Panc1 (cell line): ENCODE results near the gene GATB.

ENCODE experiments used
- CTCF ChIP-seq: fragments of 450-650 bp; IDR thresholded peaks from 2 replicates; pipeline ENCODE4 v1.5.1; 2017; ENCODE audit warnings: mild to moderate bottlenecking
- POLR2AphosphoS5 ChIP-seq: IDR thresholded peaks from 2 replicates; pipeline ENCODE4 v1.6.1; 2012; ENCODE audit warnings: mild to moderate bottlenecking, low read depth, low read length, moderate library complexity
- REST ChIP-seq, 2 experiments: IDR thresholded peaks; 2 replicates each; pipeline ENCODE4 v1.6.1; 2011 to 2012; ENCODE audit warnings: low read depth in 2 of 2, control low read depth in 1 of 2, low read length in 1 of 2, mild to moderate bottlenecking in 1 of 2, moderate library complexity in 1 of 2; ENCODE audit not compliant: insufficient read depth in 1 of 2
- SIN3A ChIP-seq: IDR thresholded peaks from 2 replicates; pipeline ENCODE4 v1.6.1; 2012; ENCODE audit warnings: low read depth, mild to moderate bottlenecking, low read length, moderate library complexity, borderline replicate concordance; ENCODE audit not compliant: insufficient read depth
- TCF7L2 ChIP-seq: IDR thresholded peaks from 2 replicates; pipeline ENCODE4 v1.6.1; 2011; ENCODE audit warnings: mild to moderate bottlenecking, low read depth, low read length, inconsistent platforms

- TF ChIP-seq CTCF (no peak), POLR2AphosphoS5 (no peak), REST (IDR thresholded peaks at IDR 0.05; ENCODE audit: insufficient read depth in 1 of 2, low read depth in 2 of 2, low read length in 1 of 2) (no peak), TCF7L2 (no peak), SIN3A (no peak)
Observed at GRCh38 chr4:151687021-151687640, 73.7 kb downstream of the GATB start.
